ENCODE measurements around the gene STK11.
A peak's percentile ranks its signal among the peaks of the same experiment; 100 is the strongest.

Gene STK11

DNA sequence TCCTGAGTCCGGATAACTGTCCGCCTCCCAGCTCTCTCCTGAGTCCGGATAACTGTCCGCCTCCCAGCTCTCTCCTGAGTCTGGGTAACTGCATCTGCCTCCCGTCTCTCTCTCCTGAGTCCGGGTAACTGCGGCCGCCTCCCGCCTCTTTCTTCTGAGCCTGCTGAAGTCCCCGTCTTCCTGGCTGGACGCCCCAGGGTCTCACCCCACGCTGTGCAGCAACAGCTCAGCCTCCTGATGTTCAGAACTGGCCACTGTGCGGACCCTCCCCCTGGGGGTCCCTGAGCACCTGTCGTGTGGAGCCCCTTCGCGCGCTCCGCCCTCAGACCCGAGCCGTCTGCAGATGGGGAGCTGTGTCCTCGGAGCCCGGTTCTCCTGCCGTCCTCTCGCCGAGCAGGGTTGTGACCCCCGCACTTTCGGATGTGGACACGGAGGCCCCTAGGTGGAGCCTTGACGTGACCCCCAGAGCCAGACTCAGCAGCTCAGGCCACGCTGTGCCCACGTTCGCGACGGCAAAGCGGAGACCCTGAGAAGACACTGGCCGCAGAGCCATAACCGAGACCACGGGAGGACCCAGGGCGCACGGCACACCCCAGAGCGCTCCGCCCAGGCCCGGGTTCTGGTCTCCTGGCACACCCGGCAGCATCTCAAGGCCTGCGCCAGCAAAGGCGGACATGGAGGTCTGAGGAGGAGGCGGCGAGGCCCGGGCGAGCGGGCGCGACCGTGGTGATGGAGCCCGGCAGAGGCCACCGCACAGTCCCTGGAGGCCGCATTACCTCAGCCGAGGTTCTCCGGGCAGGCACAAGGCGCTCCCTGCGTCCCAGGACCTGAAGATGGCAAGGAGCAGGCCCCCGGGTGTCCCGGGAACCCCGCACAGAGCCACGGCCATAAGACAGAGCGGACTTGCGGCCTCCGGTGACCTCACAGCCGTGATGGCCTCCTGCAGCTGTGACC, 47.4 kb upstream of the STK11 start:
- Histone ChIP-seq H3K79me2 (ENCODE audit: low read length) (peaks cover 61% of the 10 kb centered on the region), H3K27me3 (ENCODE audit: low read depth, low read length) (no peaks in the 10 kb centered on the region), H4K20me1 (ENCODE audit: insufficient read depth, low read length) (peaks cover 62% of the 10 kb centered on the region), H3K9ac (ENCODE audit: low read length) (no peak overlapping the region), H3K4me1 (ENCODE audit: low read length) (peaks cover 7% of the 10 kb centered on the region), H2AFZ (ENCODE audit: low read depth, low read length) (no peak overlapping the region), H3K4me2 (ENCODE audit: low read length) (no peak overlapping the region), H3K9me3 (ENCODE audit: insufficient read depth, low read length) (no peaks in the 10 kb centered on the region), H3K27ac (ENCODE audit: low read length) (no peak overlapping the region), H3K36me3 (replicated peaks; ENCODE audit: low read depth, low read length) (peaks cover 5% of the 10 kb centered on the region), H3K4me3 (ENCODE audit: low read length) (no peak overlapping the region)
- TF ChIP-seq, protein P1, sequence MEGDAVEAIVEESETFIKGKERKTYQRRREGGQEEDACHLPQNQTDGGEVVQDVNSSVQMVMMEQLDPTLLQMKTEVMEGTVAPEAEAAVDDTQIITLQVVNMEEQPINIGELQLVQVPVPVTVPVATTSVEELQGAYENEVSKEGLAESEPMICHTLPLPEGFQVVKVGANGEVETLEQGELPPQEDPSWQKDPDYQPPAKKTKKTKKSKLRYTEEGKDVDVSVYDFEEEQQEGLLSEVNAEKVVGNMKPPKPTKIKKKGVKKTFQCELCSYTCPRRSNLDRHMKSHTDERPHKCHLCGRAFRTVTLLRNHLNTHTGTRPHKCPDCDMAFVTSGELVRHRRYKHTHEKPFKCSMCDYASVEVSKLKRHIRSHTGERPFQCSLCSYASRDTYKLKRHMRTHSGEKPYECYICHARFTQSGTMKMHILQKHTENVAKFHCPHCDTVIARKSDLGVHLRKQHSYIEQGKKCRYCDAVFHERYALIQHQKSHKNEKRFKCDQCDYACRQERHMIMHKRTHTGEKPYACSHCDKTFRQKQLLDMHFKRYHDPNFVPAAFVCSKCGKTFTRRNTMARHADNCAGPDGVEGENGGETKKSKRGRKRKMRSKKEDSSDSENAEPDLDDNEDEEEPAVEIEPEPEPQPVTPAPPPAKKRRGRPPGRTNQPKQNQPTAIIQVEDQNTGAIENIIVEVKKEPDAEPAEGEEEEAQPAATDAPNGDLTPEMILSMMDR (IDR thresholded peaks at IDR 0.05; ENCODE audit: low read depth, low read length), result no peak
- no peak for TF ChIP-seq EZH2phosphoT487 (IDR thresholded peaks at IDR 0.05; ENCODE audit: low read depth)

DNA sequence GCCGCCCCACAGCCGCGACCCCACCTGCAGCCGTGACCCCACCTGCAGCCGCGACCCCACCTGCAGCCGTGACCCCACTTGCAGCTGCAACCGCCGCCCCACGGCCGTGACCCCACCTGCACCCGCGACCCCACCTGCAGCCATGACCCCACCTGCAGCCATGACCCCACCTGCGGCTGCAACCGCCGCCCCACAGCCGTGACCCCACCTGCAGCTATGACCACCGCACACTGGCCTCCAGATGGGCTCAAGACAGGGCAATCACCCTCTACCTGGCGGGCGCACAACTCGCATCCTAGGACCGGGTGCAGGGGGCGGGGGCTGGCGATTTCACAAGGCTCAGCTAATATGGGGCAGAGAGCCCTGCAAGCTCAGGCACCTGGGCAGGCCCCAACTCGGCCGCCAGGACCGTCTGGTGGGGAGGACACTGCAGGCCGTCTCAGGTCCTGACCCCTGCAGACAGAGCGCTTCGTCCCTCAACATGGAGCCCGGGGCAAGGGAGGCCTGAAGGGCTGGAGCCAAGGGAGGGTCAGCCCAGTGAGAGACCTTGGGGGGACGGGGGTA, 46.6 kb upstream of the STK11 start:
- Histone ChIP-seq H4K20me1 (ENCODE audit: insufficient read depth, low read length) (peaks cover 70% of the 10 kb centered on the region), H3K27ac (ENCODE audit: low read length) (no peak overlapping the region), H3K79me2 (ENCODE audit: low read length) (peaks cover 65% of the 10 kb centered on the region), H3K4me1 (ENCODE audit: low read length) (peaks cover 7% of the 10 kb centered on the region), H3K4me2 (ENCODE audit: low read length) (no peak overlapping the region), H3K36me3 (replicated peaks; ENCODE audit: low read depth, low read length) (peaks cover 1% of the 10 kb centered on the region), H3K9ac (ENCODE audit: low read length) (no peak overlapping the region), H3K4me3 (ENCODE audit: low read length) (no peak overlapping the region), H2AFZ (ENCODE audit: low read depth, low read length) (no peak overlapping the region), H3K27me3 (ENCODE audit: low read depth, low read length) (no peaks in the 10 kb centered on the region), H3K9me3 (ENCODE audit: insufficient read depth, low read length) (no peaks in the 10 kb centered on the region)
- TF ChIP-seq EZH2phosphoT487 (IDR thresholded peaks at IDR 0.05; ENCODE audit: low read depth), result no peak

DNA sequence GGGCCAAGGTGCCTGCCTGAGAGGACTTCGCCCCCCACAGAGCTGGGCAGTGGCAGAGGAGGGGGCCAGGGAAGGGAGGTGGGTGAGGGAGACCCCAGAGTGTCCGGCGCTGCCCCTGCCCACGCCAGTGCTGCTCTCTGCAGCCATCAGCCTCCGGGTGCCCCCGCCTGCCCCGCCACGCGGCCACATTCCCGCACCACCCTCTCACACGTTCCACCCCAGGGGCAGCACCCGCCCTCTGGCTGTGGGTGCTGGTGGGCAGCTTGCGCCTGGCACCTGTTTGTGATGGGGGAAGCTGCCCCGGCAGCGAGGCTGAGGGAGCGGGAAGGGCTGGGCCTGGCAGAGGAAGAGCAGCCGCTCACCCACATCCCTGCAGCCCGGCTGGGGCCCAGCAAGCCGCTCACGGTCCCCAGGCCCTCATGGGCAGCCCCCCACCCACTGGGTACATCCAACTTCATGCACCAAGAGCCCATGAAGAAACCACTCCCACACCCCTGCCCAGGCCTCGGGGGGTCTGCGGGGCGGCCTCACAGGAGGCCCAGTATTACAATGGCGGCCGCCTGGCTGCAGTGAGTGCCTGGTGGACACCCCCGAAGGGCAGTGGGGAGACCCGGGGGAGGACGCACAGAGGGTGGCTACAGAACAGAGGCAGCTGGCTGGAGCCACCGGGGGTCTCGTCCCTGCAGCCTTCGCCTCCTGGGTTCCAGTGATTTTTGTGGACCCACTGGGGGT, 45.5 kb upstream of the STK11 start:
- Histone ChIP-seq H3K9ac (ENCODE audit: low read length) (no peak overlapping the region), H3K9me3 (ENCODE audit: insufficient read depth, low read length) (no peaks in the 10 kb centered on the region), H3K4me3 (ENCODE audit: low read length) (no peak overlapping the region), H3K4me2 (ENCODE audit: low read length) (no peak overlapping the region), H3K27ac (ENCODE audit: low read length) (no peak overlapping the region), H3K4me1 (ENCODE audit: low read length) (peaks cover 7% of the 10 kb centered on the region), H3K27me3 (ENCODE audit: low read depth, low read length) (no peaks in the 10 kb centered on the region), H2AFZ (ENCODE audit: low read depth, low read length) (no peak overlapping the region), H3K36me3 (replicated peaks; ENCODE audit: low read depth, low read length) (no peaks in the 10 kb centered on the region), H4K20me1 (ENCODE audit: insufficient read depth, low read length) (peaks cover 67% of the 10 kb centered on the region), H3K79me2 (ENCODE audit: low read length) (peaks cover 62% of the 10 kb centered on the region)
- TF ChIP-seq EZH2phosphoT487 (IDR thresholded peaks at IDR 0.05; ENCODE audit: low read depth), result no peak
- TF ChIP-seq, protein P1 (IDR thresholded peaks at IDR 0.05; ENCODE audit: low read depth, low read length), result no peak

DNA sequence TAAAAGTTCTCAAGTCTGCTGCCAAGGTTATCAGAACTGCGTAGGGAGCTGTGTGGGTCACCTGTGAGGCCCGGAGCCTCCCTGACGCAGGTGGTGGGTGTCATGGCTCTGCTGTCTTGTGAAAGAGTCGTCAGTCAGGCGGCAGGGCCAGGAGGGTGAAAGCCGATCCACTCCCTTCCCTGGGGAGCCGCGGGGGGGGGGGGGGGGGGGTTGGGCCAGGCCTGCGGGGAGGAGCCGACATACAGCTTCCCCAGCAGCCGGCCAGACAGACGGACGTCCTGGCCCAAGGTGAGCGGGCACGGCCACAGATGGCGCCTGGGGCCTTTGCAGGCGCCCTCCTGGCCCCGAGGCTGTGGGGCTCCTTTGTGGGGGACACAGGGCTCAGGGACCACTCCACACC, 43.9 kb upstream of the STK11 start:
- peaks cover 6% of the 10 kb centered on the region for H3K36me3 ChIP-seq (replicated peaks; ENCODE audit: low read depth, low read length)
- H3K4me1 ChIP-seq (ENCODE audit: low read length), result peaks cover 7% of the 10 kb centered on the region
- H3K4me2 ChIP-seq (ENCODE audit: low read length), result peak overlapping the region; percentile 47
- peaks cover 66% of the 10 kb centered on the region for H4K20me1 ChIP-seq (ENCODE audit: insufficient read depth, low read length)
- H3K79me2 ChIP-seq (ENCODE audit: low read length), result peaks cover 55% of the 10 kb centered on the region
- no peak overlapping the region for H3K27ac ChIP-seq (ENCODE audit: low read length)
- H3K4me3 ChIP-seq (ENCODE audit: low read length), result no peak overlapping the region
- H3K9ac ChIP-seq (ENCODE audit: low read length), result no peak overlapping the region
- H3K27me3 ChIP-seq (ENCODE audit: low read depth, low read length), result no peaks in the 10 kb centered on the region
- no peak overlapping the region for H2AFZ ChIP-seq (ENCODE audit: low read depth, low read length)
- no peak for TF ChIP-seq EZH2phosphoT487 (IDR thresholded peaks at IDR 0.05; ENCODE audit: low read depth)
- TF ChIP-seq, protein P1 (IDR thresholded peaks at IDR 0.05; ENCODE audit: low read depth, low read length), result no peak
- no peaks in the 10 kb centered on the region for H3K9me3 ChIP-seq (ENCODE audit: insufficient read depth, low read length)
